ENCODE measurements around the gene PNPT1. TPM values are rescaled to one million over a fixed set of nuclear protein-coding genes. Genes with fewer than 3 reads are reported as not detected.

The PNPT1 gene
- polyA plus RNA-seq, 1 of the 3 experiments (the other 2 are of a cell fraction): 11.7 TPM

GRCh38 chr2:55712477-55713060 lies 18.9 kb upstream of the PNPT1 start:
- POLR2A ChIA-PET: no interaction called here
- no peak overlapping the region for H3K27ac ChIP-seq (ENCODE audit: low read depth in 2 of 2, low read length in 1 of 2)
- H3K4me2 ChIP-seq: no peak overlapping the region
- H4K20me1 ChIP-seq (ENCODE audit: insufficient read depth): no peaks in the 10 kb centered on the region
- H3K9me2 ChIP-seq: no peaks in the 10 kb centered on the region
- no peak overlapping the region for H3K9ac ChIP-seq
- no peaks in the 10 kb centered on the region for H3K4me1 ChIP-seq (ENCODE audit: control insufficient read depth in 1 of 2, insufficient read depth in 2 of 2, low read depth in 1 of 2, low read length in 1 of 2)
- H3F3A ChIP-seq (replicated peaks; ENCODE audit: insufficient read depth): no peaks in the 10 kb centered on the region
- H3K9me3 ChIP-seq: no peaks in the 10 kb centered on the region
- DNase-seq: no peak
- WGBS (ENCODE audit: low lambda C conversion rate): 75% methylated on average over 6 of the region's 6 CpGs
- H3K36me3 ChIP-seq (replicated peaks in 1 of 2; ENCODE audit: control insufficient read depth in 1 of 2, insufficient read depth in 2 of 2, low read length in 1 of 2): no peaks in the 10 kb centered on the region
- H3K79me2 ChIP-seq (ENCODE audit: insufficient read depth): no peaks in the 10 kb centered on the region
- TF ChIP-seq MXI1 (IDR thresholded peaks at IDR 0.05; ENCODE audit: low read depth, low read length) (no peak), TCF12 (IDR thresholded peaks at IDR 0.05) (no peak), RXRA (IDR thresholded peaks at IDR 0.05; ENCODE audit: borderline replicate concordance, low read depth) (no peak), USF1 (IDR thresholded peaks at IDR 0.05; ENCODE audit: borderline replicate concordance, low read depth) (no peak), FOXM1 (IDR thresholded peaks at IDR 0.05; ENCODE audit: low read depth) (no peak), POLR2AphosphoS5 (IDR thresholded peaks at IDR 0.05; ENCODE audit: low read depth, low read length) (no peak), FOXJ3 (CRISPR knock-in tag; IDR thresholded peaks at IDR 0.05) (no peak), NFIC (IDR thresholded peaks at IDR 0.05; ENCODE audit: borderline replicate concordance) (no peak), TAF1 (IDR thresholded peaks at IDR 0.05; ENCODE audit: borderline replicate concordance, low read depth, low read length) (no peak), TEAD4 (IDR thresholded peaks at IDR 0.05; ENCODE audit: borderline replicate concordance, insufficient read depth) (no peak), YY1 (IDR thresholded peaks at IDR 0.05; ENCODE audit: low read depth) (no peak), GATA2 (CRISPR knock-in tag; IDR thresholded peaks at IDR 0.05) (no peak), RAD21 (IDR thresholded peaks at IDR 0.05; ENCODE audit: low read length) (no peak), ELF1 (IDR thresholded peaks at IDR 0.05) (no peak), USF2 (IDR thresholded peaks at IDR 0.05; ENCODE audit: borderline replicate concordance, low read depth, low read length) (no peak), ZBTB33 (IDR thresholded peaks at IDR 0.05; ENCODE audit: borderline replicate concordance, low read depth) (no peak)
- H3K27me3 ChIP-seq (ENCODE audit: insufficient read depth): no peaks in the 10 kb centered on the region
- no peak overlapping the region for H3K4me3 ChIP-seq (ENCODE audit: low read depth in 2 of 2, low read length in 1 of 2)
- CTCF ChIA-PET: no interaction called here
- no peak overlapping the region for H2AFZ ChIP-seq (ENCODE audit: low read depth)

- Histone ChIP-seq H3K36me3 (replicated peaks in 1 of 2; ENCODE audit: control insufficient read depth in 1 of 2, insufficient read depth in 2 of 2, low read length in 1 of 2) (no peaks in the 10 kb centered on the region), H4K20me1 (ENCODE audit: insufficient read depth) (no peaks in the 10 kb centered on the region), H3K9me3 (no peaks in the 10 kb centered on the region), H3K4me1 (ENCODE audit: control insufficient read depth in 1 of 2, insufficient read depth in 2 of 2, low read depth in 1 of 2, low read length in 1 of 2) (no peaks in the 10 kb centered on the region), H3K4me2 (no peak overlapping the region), H3F3A (replicated peaks; ENCODE audit: insufficient read depth) (no peaks in the 10 kb centered on the region), H3K9me2 (no peaks in the 10 kb centered on the region), H3K4me3 (ENCODE audit: low read depth in 2 of 2, low read length in 1 of 2) (no peak overlapping the region), H3K27ac (ENCODE audit: low read depth in 2 of 2, low read length in 1 of 2) (no peak overlapping the region), H2AFZ (ENCODE audit: low read depth) (no peak overlapping the region), H3K9ac (no peak overlapping the region), H3K79me2 (ENCODE audit: insufficient read depth) (no peaks in the 10 kb centered on the region), H3K27me3 (ENCODE audit: insufficient read depth) (no peaks in the 10 kb centered on the region)
- POLR2A ChIA-PET: no interaction called here
- DNase-seq: no peak
- no peak for TF ChIP-seq JUND (IDR thresholded peaks at IDR 0.05)
- TF ChIP-seq CTCF (IDR thresholded peaks at IDR 0.05): no peak
- TF ChIP-seq RCOR1 (IDR thresholded peaks at IDR 0.05; ENCODE audit: low read length): no peak
- TF ChIP-seq GATA2 (CRISPR knock-in tag; IDR thresholded peaks at IDR 0.05): no peak
- TF ChIP-seq EP300 (IDR thresholded peaks at IDR 0.05; ENCODE audit: borderline replicate concordance in 1 of 2, low read depth in 1 of 2, low read length in 1 of 2): no peak
- CTCF ChIA-PET: interaction anchor here (2.3 kb wide), 1 partner anchor 8 kb away, joined by 11 read pairs; no protein-coding TSS in a partner anchor
Observed at GRCh38 chr2:55710025-55710424, 16.4 kb upstream of the PNPT1 start.

Data from SK-N-SH (cell line).